Loucy (cell line): ENCODE results near the gene ZFYVE27.

Experiments used
- H2AFZ ChIP-seq: fragments of 200-600 bp; sonication (generic); 2 replicates; pipeline ENCODE4 v1.6.0; 2016; ENCODE audit warnings: antibody characterized with exemption, mild to moderate bottlenecking, low read length, moderate library complexity
- H3F3A ChIP-seq: fragments of 200-600 bp; 2 replicates; pipeline ENCODE4 v1.6.0; 2016; ENCODE audit warnings: antibody characterized with exemption, low read depth, mild to moderate bottlenecking
- H3K27me3 ChIP-seq: fragments of 200-600 bp; sonication (generic); 2 replicates; pipeline ENCODE4 v1.6.1; 2014; ENCODE audit warnings: low read length, mild to moderate bottlenecking; ENCODE audit not compliant: insufficient read depth, poor library complexity, severe bottlenecking
- H3K36me3 ChIP-seq: fragments of 200-600 bp; sonication (generic); 2 replicates; pipeline ENCODE4 v1.6.1; 2016; ENCODE audit warnings: low read length; ENCODE audit not compliant: insufficient read depth
- H3K4me1 ChIP-seq: fragments of 200-600 bp; sonication (generic); 2 replicates; pipeline ENCODE4 v1.5.1; 2014; ENCODE audit warnings: low read length, mild to moderate bottlenecking; ENCODE audit not compliant: insufficient read depth, poor library complexity, severe bottlenecking
- H3K4me2 ChIP-seq: fragments of 200-600 bp; sonication (generic); 2 replicates; pipeline ENCODE4 v1.6.0; 2014; ENCODE audit warnings: antibody characterized with exemption, low read length, low read depth, mild to moderate bottlenecking; ENCODE audit not compliant: poor library complexity, severe bottlenecking
- H3K4me3 ChIP-seq: fragments of 200-600 bp; sonication (generic); 2 replicates; pipeline ENCODE4 v1.5.1; 2014; ENCODE audit warnings: low read length, mild to moderate bottlenecking, mixed read lengths; ENCODE audit not compliant: poor library complexity, severe bottlenecking
- H3K79me2 ChIP-seq: fragments of 200-600 bp; sonication (generic); 2 replicates; pipeline ENCODE4 v1.6.1; 2014; ENCODE audit warnings: low read length; ENCODE audit not compliant: insufficient read depth
- H3K9ac ChIP-seq: fragments of 200-600 bp; sonication (generic); 2 replicates; pipeline ENCODE4 v1.6.0; 2014; ENCODE audit warnings: mild to moderate bottlenecking, low read depth, low read length, moderate library complexity; ENCODE audit not compliant: poor library complexity, severe bottlenecking
- H3K9me2 ChIP-seq: fragments of 200-600 bp; sonication (generic); replicated peaks from 2 replicates; pipeline ENCODE4 v1.6.1; 2016; ENCODE audit warnings: low read depth, low read length, mixed read lengths
- H3K9me3 ChIP-seq: fragments of 200-600 bp; sonication (generic); 2 replicates; pipeline ENCODE4 v1.6.1; 2014; ENCODE audit warnings: mild to moderate bottlenecking, antibody characterized with exemption, low read length, low read depth; ENCODE audit not compliant: insufficient read depth
- H4K20me1 ChIP-seq: fragments of 200-600 bp; sonication (generic); 2 replicates; pipeline ENCODE4 v1.6.0; 2014; ENCODE audit warnings: antibody characterized with exemption, low read length, mild to moderate bottlenecking; ENCODE audit not compliant: insufficient read depth, poor library complexity, severe bottlenecking
- EZH2phosphoT487 ChIP-seq: fragments of 200-600 bp; IDR thresholded peaks from 2 replicates; pipeline ENCODE4 v1.6.1; 2018; ENCODE audit warnings: antibody characterized with exemption, mild to moderate bottlenecking, moderate library complexity, borderline replicate concordance
- TF ChIP-seq, protein P1 (sequence below): fragments of 200-600 bp; sonication (generic); conservative IDR thresholded peaks from 2 replicates; pipeline ENCODE4 v1.5.1; 2014; ENCODE audit warnings: mild to moderate bottlenecking, antibody characterized with exemption, low read length

ZFYVE27 gene

DNA sequence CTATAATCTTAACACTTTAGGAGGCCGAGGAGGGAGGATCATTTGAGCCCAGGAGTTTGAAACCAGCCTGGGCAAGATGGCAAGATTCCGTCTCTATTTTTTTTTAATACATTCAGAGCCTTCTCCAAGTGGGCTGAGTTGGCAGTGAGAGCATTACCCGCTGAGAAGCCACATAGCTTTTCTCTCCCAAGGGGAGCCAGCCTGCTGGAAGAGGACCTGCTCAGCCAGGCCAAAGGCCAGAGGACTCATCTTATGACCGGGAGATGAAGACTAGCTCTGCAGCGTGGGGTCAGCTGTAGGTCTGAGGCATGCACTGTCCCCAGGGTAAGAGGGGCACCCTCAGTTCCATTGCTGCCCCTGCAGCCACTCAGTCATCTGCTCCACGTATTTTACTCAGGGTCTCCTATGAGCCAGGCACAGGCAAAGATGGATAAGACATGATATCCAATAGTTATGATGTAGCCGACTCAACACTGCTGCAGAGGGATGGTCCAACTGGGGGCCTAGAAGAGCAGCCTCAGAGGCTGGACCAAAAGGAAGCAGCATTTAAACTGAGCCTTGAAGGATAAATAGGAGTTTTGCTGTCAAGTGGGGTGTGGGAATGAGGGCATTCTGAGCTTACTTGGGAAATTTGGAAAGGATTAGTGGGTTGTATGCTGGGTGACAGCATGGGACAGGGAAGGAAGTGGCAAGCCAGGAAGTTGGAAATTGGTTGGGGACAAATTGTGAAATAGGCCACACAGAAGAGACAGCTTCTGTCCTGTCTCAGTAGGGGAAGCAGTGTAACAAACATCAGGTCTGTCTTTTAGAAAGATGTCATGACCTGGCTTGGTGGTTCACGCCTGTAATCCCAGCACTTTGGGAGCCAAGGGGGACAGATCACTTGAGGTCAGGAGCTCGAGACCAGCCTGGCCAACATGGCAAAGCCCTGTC lies 25.0 kb upstream of the ZFYVE27 start:
- Histone ChIP-seq H4K20me1 (peaks cover 7% of the 10 kb centered on the region), H3K4me3 (no peak overlapping the region), H3K9ac (no peak overlapping the region), H3K4me1 (peaks cover 32% of the 10 kb centered on the region), H3K36me3 (no peaks in the 10 kb centered on the region), H3F3A (no peaks in the 10 kb centered on the region), H3K27me3 (no peaks in the 10 kb centered on the region), H3K4me2 (no peak overlapping the region), H2AFZ (no peak overlapping the region), H3K9me2 (no peaks in the 10 kb centered on the region), H3K79me2 (peaks cover 19% of the 10 kb centered on the region; the same call in 1 of the 2 replicates), H3K9me3 (no peaks in the 10 kb centered on the region)
- TF ChIP-seq, protein P1, sequence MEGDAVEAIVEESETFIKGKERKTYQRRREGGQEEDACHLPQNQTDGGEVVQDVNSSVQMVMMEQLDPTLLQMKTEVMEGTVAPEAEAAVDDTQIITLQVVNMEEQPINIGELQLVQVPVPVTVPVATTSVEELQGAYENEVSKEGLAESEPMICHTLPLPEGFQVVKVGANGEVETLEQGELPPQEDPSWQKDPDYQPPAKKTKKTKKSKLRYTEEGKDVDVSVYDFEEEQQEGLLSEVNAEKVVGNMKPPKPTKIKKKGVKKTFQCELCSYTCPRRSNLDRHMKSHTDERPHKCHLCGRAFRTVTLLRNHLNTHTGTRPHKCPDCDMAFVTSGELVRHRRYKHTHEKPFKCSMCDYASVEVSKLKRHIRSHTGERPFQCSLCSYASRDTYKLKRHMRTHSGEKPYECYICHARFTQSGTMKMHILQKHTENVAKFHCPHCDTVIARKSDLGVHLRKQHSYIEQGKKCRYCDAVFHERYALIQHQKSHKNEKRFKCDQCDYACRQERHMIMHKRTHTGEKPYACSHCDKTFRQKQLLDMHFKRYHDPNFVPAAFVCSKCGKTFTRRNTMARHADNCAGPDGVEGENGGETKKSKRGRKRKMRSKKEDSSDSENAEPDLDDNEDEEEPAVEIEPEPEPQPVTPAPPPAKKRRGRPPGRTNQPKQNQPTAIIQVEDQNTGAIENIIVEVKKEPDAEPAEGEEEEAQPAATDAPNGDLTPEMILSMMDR = no peak
- TF ChIP-seq EZH2phosphoT487 = no peak

DNA sequence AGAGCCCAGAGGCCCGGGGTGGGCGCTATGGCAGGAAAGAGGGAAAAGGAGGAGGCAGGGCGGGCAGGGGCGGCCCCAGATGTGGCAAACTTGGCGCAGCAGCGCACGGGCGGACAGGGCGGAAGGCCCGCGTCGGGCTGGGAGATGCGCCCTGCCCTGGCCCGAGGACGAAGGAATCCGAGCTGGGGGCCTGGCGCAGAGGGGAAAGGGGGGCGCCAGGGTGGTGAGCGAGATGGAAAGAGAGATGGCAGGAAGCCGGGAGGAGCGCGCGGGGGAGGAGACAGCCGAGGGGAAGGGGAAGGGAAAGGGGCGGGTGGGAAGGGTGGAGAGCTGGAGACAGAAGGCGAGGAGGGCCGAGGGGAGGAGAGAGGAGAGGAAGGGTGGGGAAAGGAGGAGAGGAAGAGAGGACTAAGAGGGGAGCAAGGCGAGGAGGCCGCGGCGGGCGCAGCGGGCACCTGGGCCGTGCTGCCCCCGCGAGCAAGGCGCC lies 23.5 kb upstream of the ZFYVE27 start, which contains the start of gene MARVELD1:
Gene MARVELD1, plus strand, starts transcription at position 392 of the 487 bp plus-strand sequence. CDS start 147 bp downstream, outside the sequence.
- Histone ChIP-seq H3K9ac (peak within 1 kb of the TSS; percentile 87), H3K36me3 (no peaks in the 10 kb centered on the region), H3F3A (no peaks in the 10 kb centered on the region), H3K9me2 (no peaks in the 10 kb centered on the region), H3K4me2 (peak within 1 kb of the TSS; percentile 85), H3K9me3 (no peaks in the 10 kb centered on the region), H4K20me1 (peaks cover 7% of the 10 kb centered on the region), H3K27me3 (no peaks in the 10 kb centered on the region), H3K4me1 (peaks cover 45% of the 10 kb centered on the region), H3K79me2 (peaks cover 19% of the 10 kb centered on the region; the same call in 1 of the 2 replicates), H2AFZ (peak within 1 kb of the TSS; percentile 85), H3K4me3 (peak within 1 kb of the TSS; percentile 85)
- TF ChIP-seq, protein P1 = no peak
- no peak for TF ChIP-seq EZH2phosphoT487

DNA sequence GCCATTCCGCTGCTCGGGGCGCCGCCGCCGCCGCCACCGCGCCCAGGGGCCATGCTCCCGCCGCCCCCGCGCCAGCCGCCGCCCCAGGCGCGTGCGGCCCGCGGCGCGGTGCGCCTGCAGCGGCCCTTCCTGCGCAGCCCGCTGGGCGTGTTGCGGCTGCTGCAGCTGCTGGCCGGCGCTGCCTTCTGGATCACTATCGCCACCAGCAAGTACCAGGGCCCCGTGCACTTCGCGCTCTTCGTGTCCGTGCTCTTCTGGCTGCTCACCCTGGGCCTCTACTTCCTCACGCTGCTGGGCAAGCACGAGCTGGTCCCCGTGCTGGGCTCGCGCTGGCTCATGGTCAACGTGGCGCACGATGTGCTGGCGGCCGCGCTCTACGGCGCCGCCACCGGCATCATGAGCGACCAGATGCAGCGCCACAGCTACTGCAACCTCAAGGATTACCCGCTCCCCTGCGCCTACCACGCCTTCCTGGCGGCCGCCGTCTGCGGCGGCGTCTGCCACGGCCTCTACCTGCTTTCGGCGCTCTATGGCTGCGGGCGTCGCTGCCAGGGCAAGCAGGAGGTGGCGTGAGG lies 23.0 kb upstream of the ZFYVE27 start:
- Histone ChIP-seq H3K79me2 (peaks cover 19% of the 10 kb centered on the region; the same call in 1 of the 2 replicates), H3K36me3 (no peaks in the 10 kb centered on the region), H2AFZ (peak overlapping the region; percentile 85), H4K20me1 (peaks cover 7% of the 10 kb centered on the region), H3K4me2 (peak overlapping the region; percentile 84), H3K9me3 (no peaks in the 10 kb centered on the region), H3K27me3 (no peaks in the 10 kb centered on the region), H3K9me2 (no peaks in the 10 kb centered on the region), H3K4me3 (peak overlapping the region; percentile 85), H3K4me1 (peaks cover 50% of the 10 kb centered on the region), H3K9ac (peak overlapping the region; percentile 87), H3F3A (no peaks in the 10 kb centered on the region)
- TF ChIP-seq, protein P1 = peak; percentile 44
- no peak for TF ChIP-seq EZH2phosphoT487
